Islet of Langerhans (tissue), 1 donor: ENCODE results near the gene KL.

ENCODE experiments used
- FAIRE-seq: peaks from one replicate; lab custom pipeline; 2011; peaks lifted over from hg19 to GRCh38; lab: Jason Lieb, UNC

KL gene

DNA sequence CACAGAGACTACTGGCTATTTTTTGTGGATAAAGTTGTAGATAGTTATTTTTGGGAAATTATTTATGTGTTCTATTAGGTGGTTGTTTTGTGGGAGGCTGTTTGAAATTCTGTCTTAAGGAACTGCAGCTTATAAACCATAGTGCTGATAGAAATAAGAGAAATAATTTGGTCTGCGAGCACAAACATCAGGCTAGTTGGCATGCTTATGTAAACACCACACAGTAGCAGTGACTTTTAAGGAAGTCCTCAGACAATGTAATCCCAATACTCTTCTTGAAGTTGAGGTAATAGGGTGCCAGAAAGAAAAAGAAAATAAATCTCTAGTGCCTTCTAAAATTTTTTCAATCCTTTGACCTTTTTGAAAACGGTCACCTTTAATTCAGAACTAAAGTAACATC is 23.9 kb downstream of the KL start:
- no peak for FAIRE-seq

DNA sequence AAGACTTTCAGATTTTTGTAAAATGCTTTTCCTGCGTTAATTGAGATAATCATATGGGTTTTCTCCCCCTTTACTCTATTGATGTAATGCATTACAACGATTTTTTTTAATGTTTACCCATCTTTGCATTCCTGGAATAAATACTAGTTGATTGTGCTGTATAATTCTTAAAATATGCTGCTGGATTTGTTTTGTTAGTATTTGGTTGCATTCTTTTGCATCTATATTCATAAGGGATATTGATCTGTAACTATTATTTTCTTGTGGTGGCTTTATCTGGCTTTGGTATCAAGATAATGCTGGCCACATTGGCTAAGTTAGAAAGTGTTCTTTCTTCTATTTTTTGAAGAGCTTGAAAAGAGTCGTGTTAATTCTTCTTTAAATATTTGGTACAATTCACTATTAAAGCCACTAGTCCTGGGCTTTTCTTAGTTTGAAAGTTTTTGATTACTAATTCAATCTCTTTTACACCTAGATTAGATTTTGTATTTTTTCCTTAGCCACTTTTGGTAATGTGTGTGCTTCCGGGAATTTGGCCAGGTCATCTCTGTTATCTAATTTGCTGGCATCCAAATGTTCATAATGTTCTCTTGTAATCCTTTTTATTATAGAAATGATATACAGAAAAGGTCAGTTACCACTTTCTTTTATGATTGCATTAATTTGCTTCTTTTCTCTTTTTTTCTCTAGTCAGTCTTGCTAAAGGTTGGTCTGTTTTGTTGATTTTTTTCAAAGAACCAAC is 29.8 kb downstream of the KL start:
- FAIRE-seq: peak; percentile 79

DNA sequence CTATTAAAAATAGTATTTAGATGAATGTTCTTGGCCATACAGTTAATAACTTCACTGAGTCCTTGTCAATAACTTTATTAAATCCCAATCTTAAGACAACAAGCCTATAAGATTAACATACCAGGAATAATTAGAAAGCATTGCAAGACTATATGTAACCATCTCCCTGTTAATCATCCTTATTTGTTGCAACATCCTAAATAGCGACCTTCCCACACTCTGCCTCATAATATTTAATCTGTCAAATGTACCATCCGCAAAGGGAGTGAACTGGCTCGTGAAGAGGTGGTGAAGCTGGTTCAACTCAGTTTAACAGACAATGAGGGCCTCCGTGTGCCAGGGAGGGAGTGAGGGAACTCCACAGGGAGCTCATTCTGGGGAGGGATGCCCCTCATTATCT is 33.9 kb downstream of the KL start:
- FAIRE-seq: no peak

DNA sequence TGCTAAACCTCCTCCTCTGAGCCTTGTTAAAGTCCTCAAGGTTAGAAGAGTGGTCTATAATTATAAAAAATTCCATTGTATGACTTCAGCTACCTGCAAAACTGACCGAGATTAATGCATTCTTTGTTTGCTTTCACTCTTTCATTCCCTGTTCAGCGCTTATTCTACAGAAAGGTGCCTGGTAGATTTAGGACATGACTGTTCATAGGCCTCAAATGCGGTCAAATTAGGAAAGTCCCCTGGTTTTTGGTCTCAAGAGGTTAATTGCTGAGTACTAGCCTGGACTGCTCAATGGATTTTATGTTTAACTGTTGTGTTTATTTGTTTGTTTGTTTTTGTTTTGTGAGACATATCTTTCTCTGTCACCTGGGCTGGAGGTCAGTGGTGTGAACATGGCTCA is 35.4 kb downstream of the KL start:
- no peak for FAIRE-seq

DNA sequence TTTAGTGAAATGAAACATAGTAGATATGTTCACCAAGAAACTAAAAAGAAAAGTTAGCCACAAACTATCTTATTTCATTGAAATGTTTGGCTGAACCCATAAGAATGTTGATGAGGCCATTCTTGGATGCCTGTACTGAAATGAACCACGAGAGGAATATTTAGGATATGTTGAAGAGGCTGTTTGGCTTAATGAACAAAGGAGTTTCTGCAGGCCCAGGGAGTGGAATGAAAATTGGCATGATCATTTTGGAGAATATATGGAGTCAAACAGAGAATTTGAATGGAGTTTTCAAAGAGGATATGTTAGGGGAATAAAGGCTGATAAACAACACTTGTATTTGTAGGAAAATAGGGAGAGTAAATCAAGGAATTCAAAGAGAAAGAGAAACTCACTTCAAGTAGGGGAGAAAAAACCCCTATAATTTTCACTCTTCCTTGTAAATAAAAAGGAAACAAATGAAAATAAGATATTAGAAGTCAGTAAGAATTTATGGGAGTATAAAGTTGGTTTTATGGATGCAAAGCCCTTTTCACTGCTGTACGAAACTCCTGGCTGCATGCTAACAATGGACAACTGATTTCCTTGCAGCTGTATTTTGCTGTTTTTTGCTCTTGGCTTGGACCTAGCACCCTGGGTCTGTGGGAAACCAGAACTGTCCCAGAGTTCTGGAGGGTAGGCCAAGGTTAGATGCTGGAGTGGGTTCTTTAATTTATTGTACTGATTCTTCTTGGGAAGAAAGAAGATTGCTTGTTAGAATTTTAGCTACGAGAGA is 36.5 kb downstream of the KL start:
- FAIRE-seq: no peak

DNA sequence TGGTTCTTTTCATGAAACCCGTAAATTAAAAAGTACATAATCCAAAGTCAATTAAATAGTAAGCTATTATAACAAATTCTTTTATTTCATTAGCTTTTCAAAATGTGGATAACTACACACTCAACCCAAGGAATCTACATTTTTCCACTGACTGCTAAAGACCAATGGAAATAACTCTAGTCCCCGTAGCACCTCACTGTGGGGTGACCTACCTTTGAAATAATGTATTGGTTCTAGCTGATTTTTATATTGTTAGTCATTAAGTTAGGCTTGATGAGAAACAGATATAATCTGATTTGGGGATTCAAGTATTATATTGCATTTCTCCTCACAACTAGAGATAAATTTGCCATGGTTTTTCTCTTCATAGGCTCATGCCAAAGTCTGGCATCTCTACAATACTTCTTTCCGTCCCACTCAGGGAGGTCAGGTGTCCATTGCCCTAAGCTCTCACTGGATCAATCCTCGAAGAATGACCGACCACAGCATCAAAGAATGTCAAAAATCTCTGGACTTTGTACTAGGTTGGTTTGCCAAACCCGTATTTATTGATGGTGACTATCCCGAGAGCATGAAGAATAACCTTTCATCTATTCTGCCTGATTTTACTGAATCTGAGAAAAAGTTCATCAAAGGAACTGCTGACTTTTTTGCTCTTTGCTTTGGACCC is 37.3 kb downstream of the KL start:
- FAIRE-seq: no peak

DNA sequence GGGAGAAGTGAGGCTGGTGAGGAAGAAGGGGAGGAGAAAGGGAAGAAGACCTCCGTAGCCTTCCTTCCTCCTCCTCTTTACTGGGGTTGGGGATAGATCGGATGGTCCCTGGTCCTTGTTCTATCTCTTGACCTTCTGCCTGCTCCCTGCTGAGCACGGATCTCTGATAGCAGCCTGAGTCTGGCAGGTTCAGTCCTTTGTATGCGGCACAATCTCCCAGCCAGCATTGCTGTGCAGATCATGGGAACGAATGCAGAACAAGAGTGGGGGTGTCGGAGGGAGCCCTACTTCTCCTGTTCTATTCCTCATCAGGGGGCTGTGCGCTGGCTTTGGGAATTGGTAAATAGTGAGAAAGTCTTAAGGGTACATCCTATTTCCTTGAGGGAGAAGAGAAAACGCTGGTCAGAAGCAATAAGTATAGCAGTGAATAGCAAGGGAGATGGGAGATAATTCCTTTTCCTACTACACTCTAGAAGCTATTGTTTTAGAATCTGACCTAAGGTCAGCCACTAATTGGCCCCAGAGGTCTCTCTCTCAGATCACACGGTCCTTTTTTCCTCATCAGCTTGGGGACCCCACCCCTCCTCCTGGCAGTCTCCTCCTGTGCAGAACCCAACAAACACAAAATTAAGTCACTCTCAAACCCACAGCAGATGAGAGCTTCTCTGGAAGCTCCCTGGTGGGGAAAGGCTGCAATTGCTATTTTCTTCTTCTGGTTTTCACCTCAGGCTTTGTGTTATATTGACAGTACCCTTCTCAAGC is 41.0 kb downstream of the KL start:
- FAIRE-seq: no peak

DNA sequence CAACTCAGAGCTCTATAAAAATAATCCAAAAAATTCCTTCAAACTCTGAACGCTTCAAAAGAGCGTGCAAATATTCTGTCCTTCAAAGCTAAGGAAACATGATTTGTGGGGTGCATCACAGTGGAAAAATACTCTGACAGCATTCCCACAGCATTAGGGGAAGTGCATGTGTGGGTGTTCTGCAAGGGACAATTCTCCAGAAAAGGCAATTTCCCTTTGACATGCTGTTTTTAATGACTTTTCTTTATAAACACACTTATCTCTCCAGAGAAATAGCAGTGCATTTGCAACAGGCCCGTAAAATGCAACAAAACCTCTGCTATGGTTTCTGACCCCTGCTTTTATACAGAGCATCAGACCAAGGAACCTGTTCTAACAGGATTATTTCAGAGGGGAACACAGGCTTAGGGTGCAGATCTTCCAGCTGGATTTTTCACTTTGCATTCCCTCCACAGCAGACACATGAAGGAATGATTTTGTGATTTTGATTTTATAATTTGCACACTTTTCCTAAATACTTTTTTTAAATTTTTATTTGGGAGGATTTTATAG is 42.6 kb downstream of the KL start:
- no peak for FAIRE-seq

DNA sequence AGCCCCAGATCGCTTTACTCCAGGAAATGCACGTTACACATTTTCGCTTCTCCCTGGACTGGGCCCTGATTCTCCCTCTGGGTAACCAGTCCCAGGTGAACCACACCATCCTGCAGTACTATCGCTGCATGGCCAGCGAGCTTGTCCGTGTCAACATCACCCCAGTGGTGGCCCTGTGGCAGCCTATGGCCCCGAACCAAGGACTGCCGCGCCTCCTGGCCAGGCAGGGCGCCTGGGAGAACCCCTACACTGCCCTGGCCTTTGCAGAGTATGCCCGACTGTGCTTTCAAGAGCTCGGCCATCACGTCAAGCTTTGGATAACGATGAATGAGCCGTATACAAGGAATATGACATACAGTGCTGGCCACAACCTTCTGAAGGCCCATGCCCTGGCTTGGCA is 44.6 kb downstream of the KL start:
- FAIRE-seq: no peak

DNA sequence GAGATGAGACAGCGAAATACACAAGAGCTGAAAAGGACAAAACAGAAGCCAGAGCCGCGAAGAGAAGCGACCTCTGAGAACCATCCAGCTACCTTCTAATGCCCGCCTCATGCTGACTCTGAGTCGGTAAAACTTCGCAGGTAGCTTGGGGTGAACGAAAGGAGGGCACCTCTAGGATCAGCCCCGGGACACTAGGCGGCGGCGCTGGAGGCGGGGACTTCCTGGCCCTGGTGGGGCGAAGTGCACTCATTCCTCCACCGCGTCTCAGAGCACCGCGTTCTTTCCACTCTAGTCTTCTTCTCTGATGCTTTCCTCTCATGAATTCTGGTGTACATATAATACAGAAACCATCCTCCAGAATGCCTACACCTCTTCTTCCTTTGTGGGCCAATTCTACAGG is 50.1 kb downstream of the KL start:
- FAIRE-seq: no peak

DNA sequence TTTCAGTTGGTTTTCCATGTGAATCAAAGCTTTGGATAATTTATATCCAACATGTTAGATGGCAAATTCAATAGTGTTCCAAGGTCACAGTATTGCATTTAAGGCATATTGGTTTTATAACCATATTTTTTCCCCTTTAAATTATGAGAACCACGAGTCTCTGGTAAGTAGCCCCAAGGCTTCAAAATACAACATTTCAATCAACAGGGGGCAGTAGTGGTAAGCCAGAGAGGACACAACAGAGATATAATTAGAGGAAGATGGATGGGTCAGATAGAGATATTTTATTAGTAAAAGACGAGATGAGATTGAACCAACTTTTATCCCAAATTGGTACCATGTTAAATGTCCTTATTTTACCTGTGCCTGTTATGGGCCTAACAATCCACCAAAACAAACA is 53.1 kb downstream of the KL start:
- FAIRE-seq: no peak

DNA sequence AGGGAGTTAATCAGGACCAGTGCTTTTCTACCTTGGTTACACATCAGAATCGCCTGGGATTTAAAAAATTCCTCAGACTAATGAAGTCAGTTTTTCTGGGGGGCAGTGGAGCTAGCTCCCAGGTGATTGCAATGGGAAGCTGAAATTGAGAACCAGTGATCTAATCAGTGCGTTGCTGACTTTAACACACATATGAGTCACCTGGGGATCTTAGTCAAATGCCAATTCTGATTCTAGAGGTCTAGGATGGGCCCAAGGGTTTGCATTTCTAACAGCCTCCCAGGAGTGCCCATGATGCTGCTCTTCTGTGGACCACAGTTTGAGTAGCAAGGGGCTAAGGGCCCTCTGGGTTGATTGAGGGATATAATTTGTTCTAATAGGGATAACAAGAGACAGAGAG is 54.5 kb downstream of the KL start:
- no peak for FAIRE-seq

DNA sequence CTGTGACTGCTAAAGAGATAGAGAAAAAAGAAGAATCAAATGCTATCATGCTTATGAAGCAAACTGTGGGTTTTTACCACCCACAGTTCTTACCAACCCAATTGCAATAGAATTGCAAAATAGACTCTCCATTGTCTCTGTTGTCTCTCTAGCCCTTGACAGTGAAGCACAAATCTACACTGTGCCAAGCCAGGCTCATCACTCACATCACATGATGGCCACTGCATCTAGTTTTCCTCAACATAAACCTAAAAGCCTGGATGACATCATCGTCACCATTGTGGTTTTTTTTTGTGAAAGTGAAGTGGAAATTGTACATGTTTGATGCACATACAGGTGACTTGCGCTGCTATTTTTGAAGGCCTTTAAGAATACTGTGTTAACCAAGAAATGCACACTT is 56.1 kb downstream of the KL start:
- no peak for FAIRE-seq

DNA sequence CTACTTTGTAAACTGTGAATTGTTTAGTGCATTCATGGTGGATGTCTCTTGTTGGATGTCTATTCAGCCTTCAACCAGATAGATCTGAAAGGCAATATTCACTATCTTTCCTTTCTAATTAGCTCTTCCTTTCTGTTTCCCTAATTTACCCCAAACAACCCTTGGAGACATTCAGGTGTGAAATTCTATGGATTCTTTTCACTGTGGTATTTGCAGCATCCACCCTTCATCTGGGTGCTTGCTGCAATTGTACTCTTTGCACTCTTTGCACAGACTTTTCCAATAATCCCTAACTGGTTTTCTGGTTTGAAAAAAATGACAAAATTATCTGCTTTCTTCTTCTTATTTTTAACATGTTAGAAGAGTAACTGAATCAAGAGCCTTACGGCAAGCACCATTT is 56.5 kb downstream of the KL start:
- FAIRE-seq: no peak

DNA sequence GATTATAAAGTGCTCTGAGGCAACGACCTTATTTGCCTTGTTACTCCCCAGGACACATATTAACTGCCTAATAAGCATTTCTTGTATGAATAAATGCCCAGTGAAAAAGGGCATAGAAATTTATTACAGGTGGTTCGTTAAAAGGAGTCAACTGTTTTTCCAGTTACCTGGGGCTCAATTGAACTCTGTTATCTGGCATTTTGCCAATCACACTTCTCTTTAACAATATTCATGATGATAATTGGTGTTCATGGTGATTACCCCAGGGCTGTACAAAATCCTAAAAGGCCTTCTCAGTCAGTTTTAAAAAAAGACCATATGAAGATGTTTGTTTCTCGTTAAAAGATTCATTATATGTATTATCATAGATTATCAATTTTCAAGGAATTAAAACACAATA is 57.1 kb downstream of the KL start:
- no peak for FAIRE-seq

DNA sequence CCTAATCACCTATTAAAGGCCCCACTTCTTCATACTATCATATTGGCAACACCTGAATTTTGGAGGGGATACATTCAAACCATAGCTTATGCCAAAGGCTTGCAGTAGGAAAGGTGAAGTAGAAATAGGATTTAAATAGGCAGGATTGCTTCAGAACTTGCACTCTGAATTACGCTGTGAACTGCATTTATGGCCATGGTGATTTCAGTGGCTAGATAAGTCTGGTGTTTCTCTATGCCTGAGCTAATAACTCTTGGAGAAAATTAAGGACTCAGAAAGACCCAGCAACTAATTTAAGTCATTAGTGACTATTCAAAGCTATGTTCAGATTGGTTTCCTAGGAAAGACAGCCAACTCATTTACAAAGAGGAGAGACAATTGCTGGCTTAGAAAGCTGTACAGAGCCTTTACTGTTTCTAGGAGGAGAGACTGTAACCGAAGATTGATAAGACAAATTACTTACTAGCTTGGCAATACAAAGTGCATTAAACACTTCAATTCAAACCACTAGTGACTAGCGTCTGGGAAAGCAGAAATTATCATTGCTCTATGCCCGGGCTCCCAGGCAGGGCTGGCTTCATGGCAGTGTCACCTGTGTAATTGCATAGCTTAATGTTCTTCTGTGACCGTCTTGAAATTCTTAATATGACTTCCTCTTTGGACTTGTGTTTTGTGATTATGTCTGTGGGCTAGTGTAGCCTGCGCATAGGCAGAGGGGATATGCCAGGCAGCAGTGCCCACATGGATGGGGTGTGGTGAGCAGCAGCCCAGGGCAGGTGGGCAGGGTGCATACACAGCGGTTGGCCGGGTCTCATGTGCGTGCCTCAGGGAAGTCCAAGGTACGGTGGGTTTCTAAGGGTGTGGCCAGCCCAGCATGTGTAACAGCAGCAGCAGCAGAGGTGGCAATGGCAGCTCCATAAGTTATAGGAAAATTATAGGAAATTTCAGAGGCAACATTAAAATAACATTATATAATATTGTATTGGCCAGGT is 60.1 kb downstream of the KL start:
- FAIRE-seq: no peak

DNA sequence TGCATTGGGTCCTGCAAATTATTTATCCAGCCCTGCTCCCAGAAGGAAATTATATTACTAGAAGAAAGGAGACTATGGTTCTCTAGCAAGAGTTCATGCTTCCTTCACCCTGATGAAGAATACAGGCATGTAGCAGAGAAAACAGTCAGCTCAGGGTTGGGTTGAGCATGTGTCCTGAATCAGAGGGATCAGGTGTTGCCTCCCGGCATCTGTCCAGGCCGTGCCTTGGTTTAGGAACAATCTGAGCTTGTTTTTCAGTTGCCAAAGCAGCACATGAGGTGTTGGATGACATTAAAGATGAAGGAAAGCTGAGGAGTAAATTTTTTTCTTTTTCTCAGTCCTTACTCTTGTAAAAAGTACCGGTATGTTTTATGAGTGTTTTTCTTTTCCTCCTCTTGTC is 62.0 kb downstream of the KL start:
- no peak for FAIRE-seq

DNA sequence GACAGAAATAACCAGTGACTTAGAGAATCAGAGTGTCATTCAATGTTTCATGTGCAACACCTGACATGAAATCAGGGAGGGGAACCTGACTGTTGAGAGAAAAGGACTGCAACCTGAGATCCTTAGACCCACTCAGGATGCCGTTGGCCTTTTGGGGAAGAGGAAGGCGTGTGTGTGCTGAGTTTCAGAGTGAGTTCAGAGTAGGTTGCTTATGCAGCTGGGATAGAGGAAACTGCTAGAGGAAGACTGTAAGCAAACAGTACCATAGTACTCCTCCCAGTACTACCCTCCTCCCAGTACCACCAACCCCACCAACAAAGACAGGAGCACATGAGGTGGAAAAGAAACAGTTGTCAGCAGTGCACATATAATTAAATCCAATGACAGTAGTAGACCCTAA is 63.7 kb downstream of the KL start:
- FAIRE-seq: no peak

DNA sequence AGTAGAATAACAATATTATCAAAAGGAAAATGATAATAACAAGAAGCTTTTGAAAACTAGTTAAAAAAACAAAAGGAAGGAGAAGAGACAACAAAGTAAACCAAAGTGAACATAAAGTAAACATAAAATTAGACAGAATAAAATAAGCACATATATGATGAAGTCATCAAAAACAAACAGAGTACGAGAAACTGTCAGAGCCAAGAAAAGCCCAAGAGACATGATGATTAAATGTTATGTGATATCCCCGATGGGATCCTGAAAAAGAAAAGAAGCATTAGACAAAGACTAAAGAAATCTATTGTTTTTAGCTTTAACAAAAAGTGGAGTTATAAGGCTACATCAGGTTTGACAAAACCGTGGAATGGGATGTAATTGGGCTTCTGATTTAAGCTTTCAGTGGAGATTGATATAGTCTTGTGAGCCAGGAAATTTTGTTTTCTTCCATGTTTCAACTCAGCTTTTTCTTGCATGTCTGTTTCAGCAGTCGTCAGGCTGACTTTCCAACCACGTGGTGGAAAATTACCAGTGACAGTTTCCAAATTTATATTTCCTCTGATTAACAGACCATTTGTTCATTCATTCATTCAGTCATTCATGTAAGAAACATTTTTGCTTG is 64.9 kb downstream of the KL start:
- no peak for FAIRE-seq

DNA sequence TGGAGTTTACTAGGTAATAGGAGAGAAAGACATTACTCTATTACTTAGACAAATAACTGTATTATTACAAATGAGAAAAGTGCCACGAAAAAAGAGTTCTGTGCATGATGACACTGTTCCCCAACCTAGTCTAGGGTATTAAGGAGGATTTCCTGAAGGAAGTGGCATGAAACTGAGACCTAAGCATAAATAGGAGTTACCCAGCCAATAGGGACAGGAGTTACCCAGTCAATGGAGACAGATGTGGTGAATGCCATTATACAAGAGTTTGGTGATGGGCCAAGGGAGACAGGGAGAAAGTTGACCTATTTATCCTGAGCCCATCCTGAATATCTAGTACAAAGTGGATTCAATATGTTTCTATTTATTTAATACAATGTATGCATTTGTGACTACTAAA is 65.4 kb downstream of the KL start:
- FAIRE-seq: no peak

DNA sequence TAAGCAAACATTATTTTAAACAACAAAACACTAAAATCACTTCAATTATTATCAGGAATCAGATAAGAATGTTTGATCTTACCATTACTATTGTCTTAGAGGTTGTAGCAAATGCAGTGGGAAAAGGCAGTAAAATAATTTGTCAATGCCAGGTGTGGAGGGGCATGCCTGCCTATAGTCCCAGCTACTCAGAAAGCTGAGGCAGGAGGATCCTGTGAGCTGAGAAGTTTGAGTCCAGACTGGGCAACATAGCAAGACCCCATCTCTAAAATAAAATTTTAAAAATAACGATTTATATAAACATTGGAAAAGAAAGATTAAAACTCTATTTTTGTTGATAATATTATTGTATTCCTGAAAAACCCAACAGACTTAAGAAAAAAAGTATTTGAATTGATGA is 66.8 kb downstream of the KL start:
- FAIRE-seq: no peak
